Measurements from ENCODE around the gene DNAJB13.

GRCh38 chr11:73962101-73962705 is 11.4 kb downstream of the DNAJB13 start:
- TF ChIP-seq CTCF (IDR thresholded peaks at IDR 0.05) (no peak), EP300 (IDR thresholded peaks at IDR 0.05) (no peak)
